ENCODE data around the gene CFD.

Gene CFD

GRCh38 chr19:869245-870177, 10.0 kb downstream of the CFD start:
- Histone ChIP-seq H3K9me3 (ENCODE audit: control insufficient read depth, insufficient read depth, low read depth, low read length) (no peaks in the 10 kb centered on the region), H3K4me1 (ENCODE audit: control insufficient read depth, insufficient read depth, low read length) (no peaks in the 10 kb centered on the region; the same call in 1 of the 2 replicates), H3K36me3 (ENCODE audit: control insufficient read depth in 2 of 2, insufficient read depth in 1 of 2, low read length in 2 of 2) (peaks cover 7 to 47% of the 10 kb centered on the region in 2 experiments; a peak in 2 of 3 replicates), H3K27ac (ENCODE audit: extremely low read depth, low read depth, low read length) (no peak overlapping the region; the same call in 1 of the 2 replicates), H3K4me3 (ENCODE audit: low read depth, low read length) (no peak overlapping the region)
- ChIA-PET POLR2A (no interaction called here), CTCF (no interaction called here)
- no peak for TF ChIP-seq ZNF416 (tag by site-specific recombination; IDR thresholded peaks at IDR 0.05)
- no peak for TF ChIP-seq ZNF660 (tag by site-specific recombination; IDR thresholded peaks at IDR 0.05)
- TF ChIP-seq ZNF585B (tag by site-specific recombination; IDR thresholded peaks at IDR 0.05), result no peak
- no peak for TF ChIP-seq ZNF214 (tag by site-specific recombination; IDR thresholded peaks at IDR 0.05; ENCODE audit: borderline replicate concordance)
- TF ChIP-seq SCRT1 (tag by site-specific recombination; IDR thresholded peaks at IDR 0.05; ENCODE audit: borderline replicate concordance), result no peak
- TF ChIP-seq GLIS1 (tag by site-specific recombination; IDR thresholded peaks at IDR 0.05), result peak; percentile 99
- TF ChIP-seq KLF1 (tag by site-specific recombination; IDR thresholded peaks at IDR 0.05), result no peak
- TF ChIP-seq ZNF292 (tag by site-specific recombination; IDR thresholded peaks at IDR 0.05; ENCODE audit: borderline replicate concordance, low read depth), result no peak
- no peak for TF ChIP-seq ZNF26 (tag by site-specific recombination; IDR thresholded peaks at IDR 0.05)
- TF ChIP-seq FEZF1 (tag by site-specific recombination; IDR thresholded peaks at IDR 0.05), result no peak
- TF ChIP-seq KLF8 (tag by site-specific recombination; IDR thresholded peaks at IDR 0.05), result 0 out of 2 replicates have a peak, but pooled peaks have one; percentile 22
- TF ChIP-seq ZNF335 (tag by site-specific recombination; conservative IDR thresholded peaks at IDR 0.05), result peak; percentile 64
- TF ChIP-seq ZNF24 (tag by site-specific recombination; IDR thresholded peaks at IDR 0.05), result no peak
- TF ChIP-seq ZFP37 (tag by site-specific recombination; IDR thresholded peaks at IDR 0.05), result no peak
- no peak for TF ChIP-seq ZNF658 (tag by site-specific recombination; IDR thresholded peaks at IDR 0.05)
- TF ChIP-seq RBAK (tag by site-specific recombination; IDR thresholded peaks at IDR 0.05), result no peak
- TF ChIP-seq ZBTB1 (tag by site-specific recombination; IDR thresholded peaks at IDR 0.05), result no peak
- 0 out of 2 replicates have a peak, but pooled peaks have one; percentile 11 for TF ChIP-seq ZNF692 (tag by site-specific recombination; IDR thresholded peaks at IDR 0.05)
- no peak for TF ChIP-seq SALL2 (tag by site-specific recombination; IDR thresholded peaks at IDR 0.05; ENCODE audit: borderline replicate concordance)
- no peak for TF ChIP-seq ZNF561 (tag by site-specific recombination; IDR thresholded peaks at IDR 0.05; ENCODE audit: borderline replicate concordance)
- TF ChIP-seq ZNF560 (tag by site-specific recombination; IDR thresholded peaks at IDR 0.05; ENCODE audit: borderline replicate concordance), result no peak
- TF ChIP-seq ZNF571 (tag by site-specific recombination; IDR thresholded peaks at IDR 0.05), result no peak
- no peak for TF ChIP-seq ZBTB17 (tag by site-specific recombination; IDR thresholded peaks at IDR 0.05)
- no peak for TF ChIP-seq ZNF302 (tag by site-specific recombination; IDR thresholded peaks at IDR 0.05; ENCODE audit: low read depth)
- peak; percentile 60; the same call in 1 of the 2 replicates for TF ChIP-seq PATZ1 (tag by site-specific recombination; IDR thresholded peaks at IDR 0.05)
- no peak for TF ChIP-seq ZBTB49 (tag by site-specific recombination; IDR thresholded peaks at IDR 0.05; ENCODE audit: low read depth)
- TF ChIP-seq KLF16 (tag by site-specific recombination; IDR thresholded peaks at IDR 0.05), result no peak
- no peak for TF ChIP-seq PRDM1 (tag by site-specific recombination; IDR thresholded peaks at IDR 0.05)
- peak; percentile 34; the same call in 1 of the 2 replicates for TF ChIP-seq ZIC2 (tag by site-specific recombination; IDR thresholded peaks at IDR 0.05)
- no peak for TF ChIP-seq ZSCAN5A (tag by site-specific recombination; IDR thresholded peaks at IDR 0.05)
